ENCODE results near the gene RPGRIP1L. TPM values are rescaled to one million over a fixed set of nuclear protein-coding genes. Genes with fewer than 3 reads are reported as not detected.

Gene RPGRIP1L
- total RNA-seq, 2 donors from 2014 or later = 6.1 to 12.1 TPM

DNA sequence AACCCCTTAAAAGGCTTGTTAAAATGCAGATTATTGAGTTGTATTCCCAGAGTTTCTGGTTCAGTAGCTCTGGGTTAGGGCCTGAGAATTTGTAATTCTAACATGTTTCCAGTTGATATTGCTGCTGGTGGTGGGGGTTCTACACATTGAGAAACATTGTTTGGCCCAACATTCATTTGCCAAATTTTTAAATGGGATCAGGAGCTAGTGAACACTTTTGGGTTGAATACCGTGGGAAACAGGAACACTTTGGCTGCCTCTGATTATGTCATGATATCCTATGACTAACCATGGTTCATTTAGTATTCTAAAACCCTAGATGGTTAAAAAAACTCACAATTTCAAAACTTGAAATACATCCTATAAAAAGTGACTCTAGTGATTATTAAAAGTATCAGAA, 89.3 kb downstream of the RPGRIP1L start:
- Histone ChIP-seq H3K27me3 (replicated peaks; ENCODE audit: insufficient read depth) (no peaks in the 10 kb centered on the region), H3K4me1 (replicated peaks) (no peaks in the 10 kb centered on the region), H3K36me3 (no peaks in the 10 kb centered on the region), H3K4me3 (no peak overlapping the region), H3K27ac (no peak overlapping the region), H3K9me3 (no peaks in the 10 kb centered on the region)
- WGBS = 73% methylated on average over 1 of the region's 1 CpG
- no peak for DNase-seq (ENCODE audit: low spot score)
- intact Hi-C loops (cut with DNase I) = no loop called here
- TF ChIP-seq POLR2A (IDR thresholded peaks at IDR 0.05) (no peak), CTCF (IDR thresholded peaks at IDR 0.05) (no peak), POLR2AphosphoS5 (IDR thresholded peaks at IDR 0.05) (no peak)

GRCh38 chr16:53612003-53612402, 91.7 kb downstream of the RPGRIP1L start:
- Histone ChIP-seq H3K4me1 (replicated peaks) (no peaks in the 10 kb centered on the region), H3K27me3 (replicated peaks; ENCODE audit: insufficient read depth) (no peaks in the 10 kb centered on the region), H3K9me3 (no peaks in the 10 kb centered on the region), H3K27ac (no peak overlapping the region), H3K36me3 (no peaks in the 10 kb centered on the region), H3K4me3 (no peak overlapping the region)
- intact Hi-C loops (cut with DNase I) = no loop called here
- no peak for DNase-seq (ENCODE audit: low spot score)
- no peak for TF ChIP-seq POLR2AphosphoS5 (IDR thresholded peaks at IDR 0.05)
- TF ChIP-seq CTCF (IDR thresholded peaks at IDR 0.05) = no peak
- TF ChIP-seq POLR2A (IDR thresholded peaks at IDR 0.05) = no peak
- WGBS = 82% methylated on average over 3 of the region's 3 CpGs

GRCh38 chr16:53611179-53611696, 92.4 kb downstream of the RPGRIP1L start:
- Histone ChIP-seq H3K4me1 (replicated peaks) (no peaks in the 10 kb centered on the region), H3K9me3 (no peaks in the 10 kb centered on the region), H3K27me3 (replicated peaks; ENCODE audit: insufficient read depth) (no peaks in the 10 kb centered on the region), H3K4me3 (no peak overlapping the region), H3K36me3 (no peaks in the 10 kb centered on the region), H3K27ac (no peak overlapping the region)
- TF ChIP-seq CTCF (IDR thresholded peaks at IDR 0.05) (no peak), POLR2A (IDR thresholded peaks at IDR 0.05) (no peak), POLR2AphosphoS5 (IDR thresholded peaks at IDR 0.05) (no peak)
- WGBS = 37% methylated on average over 6 of the region's 6 CpGs
- intact Hi-C loops (cut with DNase I) = no loop called here
- no peak for DNase-seq (ENCODE audit: low spot score)

DNA sequence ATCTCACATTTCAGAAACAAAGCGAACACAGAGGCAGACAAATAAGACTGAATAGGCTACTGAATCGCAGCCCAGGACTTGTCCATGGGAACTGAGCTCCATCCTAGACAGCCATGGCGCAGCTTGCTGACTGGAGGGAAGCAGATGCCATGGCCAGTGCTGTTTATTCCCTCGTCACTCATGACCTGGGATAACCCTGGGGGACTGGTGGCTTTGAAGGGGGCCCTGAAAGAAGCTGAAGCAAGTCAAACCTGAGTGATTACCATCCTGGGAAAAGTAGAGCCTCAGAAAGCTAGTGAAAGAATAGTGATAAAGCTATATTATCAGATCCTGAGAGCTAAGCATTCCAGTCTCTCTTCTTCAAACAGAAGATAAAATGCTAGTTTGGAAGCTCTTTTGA, 94.1 kb downstream of the RPGRIP1L start:
- intact Hi-C loops (cut with DNase I) = no loop called here
- no peak for DNase-seq (ENCODE audit: low spot score)
- Histone ChIP-seq H3K4me1 (replicated peaks) (no peaks in the 10 kb centered on the region), H3K27me3 (replicated peaks; ENCODE audit: insufficient read depth) (no peaks in the 10 kb centered on the region), H3K4me3 (no peak overlapping the region), H3K9me3 (no peaks in the 10 kb centered on the region), H3K36me3 (no peaks in the 10 kb centered on the region), H3K27ac (no peak overlapping the region)
- TF ChIP-seq POLR2AphosphoS5 (IDR thresholded peaks at IDR 0.05) (no peak), CTCF (IDR thresholded peaks at IDR 0.05) (no peak), POLR2A (IDR thresholded peaks at IDR 0.05) (no peak)
- 96% methylated on average over 4 of the region's 4 CpGs for WGBS

DNA sequence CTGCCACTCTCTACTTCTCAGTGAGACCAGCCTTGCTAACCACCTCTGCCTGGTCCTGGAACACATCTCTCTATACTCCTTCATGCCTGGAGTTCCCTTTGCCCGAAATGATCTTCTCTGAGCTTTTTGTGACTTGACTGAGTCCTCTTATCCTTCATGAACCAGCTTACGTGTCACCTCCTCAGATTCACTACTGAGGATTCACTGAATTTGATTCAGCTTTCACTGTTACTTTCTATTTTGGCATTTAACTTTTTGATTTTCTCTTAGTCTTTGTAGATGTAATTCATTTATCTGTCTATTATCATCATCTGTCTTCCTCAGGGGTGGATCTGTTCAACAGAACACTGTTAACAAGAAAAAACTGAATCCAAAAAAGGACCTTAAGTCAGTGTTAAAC, 95.6 kb downstream of the RPGRIP1L start:
- intact Hi-C loops (cut with DNase I) = no loop called here
- DNase-seq (ENCODE audit: low spot score) = no peak
- no peaks in the 10 kb centered on the region for H3K36me3 ChIP-seq
- no peaks in the 10 kb centered on the region for H3K27me3 ChIP-seq (replicated peaks; ENCODE audit: insufficient read depth)
- 96% methylated on average over 2 of the region's 2 CpGs for WGBS
- no peak overlapping the region for H3K27ac ChIP-seq
- TF ChIP-seq POLR2A (IDR thresholded peaks at IDR 0.05) (no peak), CTCF (IDR thresholded peaks at IDR 0.05) (no peak)
- H3K4me1 ChIP-seq (replicated peaks) = no peaks in the 10 kb centered on the region
- H3K4me3 ChIP-seq = no peak overlapping the region
- H3K9me3 ChIP-seq = no peaks in the 10 kb centered on the region

Measured in prostate gland (tissue), 2 donors.